DMS114 treated with DMSO at 0.1 percent for 48 hours (cell line): ENCODE measurements around the gene ADAMTS2.

Experiments used
- DNase-seq: peaks from one replicate; lab custom pipeline; 2025; ENCODE audit not compliant: unreplicated experiment; lab: John Stamatoyannopoulos, UW

The ADAMTS2 gene

GRCh38 chr5:179344431-179345182 lies 654 bp downstream of the ADAMTS2 start:
- DNase-seq = no peak

DNA sequence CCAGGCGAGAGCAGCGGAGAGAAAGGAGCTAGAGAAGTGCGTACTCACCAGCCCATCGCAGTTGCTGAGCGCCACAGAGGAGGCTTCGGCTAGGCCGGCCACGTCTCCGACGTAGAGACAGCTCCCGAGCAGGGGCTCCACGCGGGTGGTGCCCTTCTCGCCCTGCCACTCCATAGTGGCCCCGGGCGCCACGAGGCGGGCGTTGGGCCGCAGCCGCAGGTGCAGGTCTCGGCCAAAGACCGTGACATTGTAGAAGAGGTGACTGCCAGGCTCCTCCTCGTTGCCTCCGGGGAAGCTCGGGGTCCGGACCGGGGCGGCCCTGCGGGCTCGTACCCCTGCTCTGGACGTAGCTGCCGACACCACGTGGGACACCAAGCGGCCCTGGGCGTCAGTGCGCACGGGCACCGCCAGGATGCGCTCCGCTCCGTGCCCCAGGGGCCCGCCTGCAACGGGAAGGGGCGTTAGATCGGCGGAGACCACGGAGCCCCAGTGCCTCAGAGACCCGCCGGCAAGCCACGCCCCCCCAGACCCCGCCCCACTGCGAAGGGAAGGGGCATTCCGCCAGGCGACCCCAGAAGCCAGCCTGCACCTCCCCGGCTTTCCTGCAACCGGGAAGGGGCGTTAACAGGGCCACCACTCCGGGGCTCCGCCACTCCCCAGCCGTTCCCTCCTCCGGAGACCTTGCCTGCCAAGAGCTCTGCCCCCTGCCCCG lies 1.4 kb downstream of the ADAMTS2 start:
- DNase-seq = peak; percentile 24

- no peak for DNase-seq
These were observed 2.1 kb downstream of the ADAMTS2 start for GRCh38 chr5:179343021-179343718.

GRCh38 chr5:179342577-179342976 lies 2.7 kb downstream of the ADAMTS2 start:
- no peak for DNase-seq

GRCh38 chr5:179340465-179340864 lies 4.8 kb downstream of the ADAMTS2 start:
- DNase-seq = no peak

GRCh38 chr5:179339996-179340395 lies 5.3 kb downstream of the ADAMTS2 start:
- DNase-seq = no peak

DNA sequence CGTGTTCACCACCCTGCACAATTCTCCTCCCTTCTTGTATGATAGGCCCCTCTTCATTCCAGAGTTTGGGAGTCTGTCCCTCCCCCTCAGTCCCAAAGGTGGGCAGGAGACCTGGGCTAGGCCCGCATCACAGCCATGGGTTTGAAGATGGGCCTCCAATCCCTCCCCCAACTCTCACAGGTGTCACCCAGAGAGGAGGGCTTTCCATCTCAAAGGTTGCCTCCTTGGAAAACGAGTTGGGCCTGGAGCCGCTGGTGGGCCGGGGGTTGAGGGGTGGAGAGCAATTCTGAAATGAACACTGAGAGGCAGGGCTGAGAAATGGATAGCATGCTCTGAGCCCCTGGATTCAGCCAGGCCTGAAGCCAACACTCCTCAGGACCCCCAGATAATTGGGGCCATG lies 6.2 kb downstream of the ADAMTS2 start:
- DNase-seq = no peak

- DNase-seq = no peak
These were observed 7.2 kb downstream of the ADAMTS2 start for GRCh38 chr5:179337796-179338676.

DNA sequence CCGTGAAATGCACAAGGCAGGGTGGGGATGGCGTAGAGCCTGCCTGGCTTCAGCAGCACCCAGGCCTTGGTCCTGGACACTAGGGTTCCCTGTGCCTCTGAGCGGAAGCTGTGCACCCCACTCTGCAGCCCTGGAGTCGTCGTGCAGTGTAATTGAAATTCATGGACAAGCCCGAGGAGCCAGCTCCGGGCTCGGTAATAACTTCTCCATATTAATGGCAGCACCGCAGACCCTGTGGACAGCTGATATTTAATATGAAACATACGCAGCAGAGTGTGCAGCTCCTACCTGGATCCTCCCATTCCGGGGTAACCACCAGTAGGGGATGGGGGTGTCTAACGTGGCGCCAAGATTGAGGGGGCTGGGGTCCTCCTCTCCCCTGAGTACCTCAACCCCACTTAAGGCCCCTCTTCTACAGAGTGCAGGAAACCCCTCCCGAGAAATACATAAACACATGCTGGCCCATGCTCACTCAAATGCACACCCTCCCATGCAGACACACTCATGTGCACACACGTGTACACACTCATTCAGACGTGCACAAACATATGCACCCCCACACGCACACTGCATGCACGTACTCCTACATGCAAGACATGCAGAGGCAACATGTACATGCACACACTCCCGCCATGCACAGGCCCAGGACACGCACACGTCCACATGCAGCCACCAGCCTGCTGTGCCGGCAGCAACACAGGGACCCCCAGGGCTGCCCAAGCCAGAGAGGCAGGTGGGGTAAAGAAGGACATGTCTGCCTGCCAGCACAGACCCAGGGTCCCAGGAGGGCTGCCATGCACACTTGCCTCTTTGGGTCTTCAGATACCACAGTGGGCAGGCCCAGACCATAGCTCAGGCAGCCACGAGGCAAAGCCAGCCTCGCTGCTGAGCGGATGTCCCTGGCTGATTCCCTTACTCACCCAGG lies 8.1 kb downstream of the ADAMTS2 start:
- DNase-seq = no peak

DNA sequence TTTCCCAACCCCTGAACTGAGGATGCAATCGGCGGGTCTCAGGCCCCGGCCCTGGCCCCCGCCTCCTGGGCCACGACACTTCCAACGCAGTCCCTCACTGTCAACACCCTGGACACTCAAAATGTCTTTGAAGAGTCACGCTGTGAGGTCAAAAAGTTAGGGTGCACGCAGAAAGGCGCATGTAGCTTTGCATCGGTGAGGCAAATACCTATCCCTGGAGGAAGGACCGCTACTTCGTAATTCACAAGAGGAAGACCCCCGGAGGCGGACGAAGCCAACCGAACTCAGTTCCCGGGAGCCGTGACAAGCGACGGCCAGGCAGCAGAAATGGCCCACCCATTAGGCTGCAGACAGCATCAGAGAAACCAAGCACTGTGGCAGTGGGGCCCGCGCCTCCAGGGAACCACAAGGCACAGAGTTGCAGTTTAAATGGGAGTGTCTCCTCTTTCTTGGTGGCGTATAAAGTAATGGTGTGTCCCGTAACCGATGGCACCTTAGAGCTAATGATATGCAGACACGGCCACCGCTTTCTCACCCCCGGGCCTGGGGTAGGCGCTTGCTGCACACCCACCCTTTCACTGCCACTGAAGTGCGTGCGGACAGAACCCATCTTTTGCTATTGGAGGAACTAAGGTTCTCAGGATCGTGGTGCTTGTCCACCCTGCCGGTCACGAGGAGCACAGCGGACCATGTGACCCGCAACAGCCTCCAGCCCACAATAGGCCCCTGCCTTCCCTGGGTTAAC lies 9.0 kb downstream of the ADAMTS2 start:
- no peak for DNase-seq

GRCh38 chr5:179333796-179334761 lies 11.2 kb downstream of the ADAMTS2 start:
- DNase-seq = no peak

GRCh38 chr5:179332741-179333290 lies 12.4 kb downstream of the ADAMTS2 start:
- DNase-seq = no peak

DNA sequence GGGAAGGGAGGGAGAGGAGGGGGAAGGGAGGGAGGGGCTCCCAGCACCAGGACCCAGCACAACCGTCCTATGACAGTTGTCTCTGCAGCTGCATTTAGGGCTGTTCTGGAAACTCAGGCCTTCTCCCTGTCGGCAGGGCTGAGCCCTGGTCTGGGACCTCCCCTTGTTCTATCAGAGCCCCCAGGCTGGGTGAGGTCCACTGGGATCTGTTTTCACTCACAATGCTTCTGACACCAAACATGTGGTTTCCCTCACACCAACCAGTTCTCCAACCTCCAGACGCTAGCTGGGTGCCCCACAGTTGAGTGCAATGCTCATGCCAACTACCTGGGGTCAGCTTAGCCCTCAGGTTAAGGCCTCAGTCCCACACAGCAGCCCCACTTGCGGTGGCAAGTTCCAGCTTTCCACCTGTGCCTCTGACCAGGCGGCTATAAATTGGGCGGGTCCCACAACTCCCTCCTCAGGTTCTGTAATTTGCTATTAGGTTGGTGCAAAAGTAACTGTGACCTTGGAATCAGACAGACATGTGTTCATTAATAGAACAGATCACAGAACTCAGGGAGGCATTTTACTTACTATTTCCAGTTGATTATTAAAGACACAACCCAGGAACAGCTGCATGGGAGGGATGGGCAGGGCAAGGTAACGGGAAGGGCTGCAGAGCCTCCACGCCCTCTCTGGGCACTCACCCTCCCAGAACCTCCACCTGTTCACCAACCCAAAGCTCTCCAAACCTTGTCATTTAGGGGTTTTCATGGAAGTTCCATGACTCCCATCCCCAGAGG lies 13.5 kb downstream of the ADAMTS2 start:
- DNase-seq = no peak

DNA sequence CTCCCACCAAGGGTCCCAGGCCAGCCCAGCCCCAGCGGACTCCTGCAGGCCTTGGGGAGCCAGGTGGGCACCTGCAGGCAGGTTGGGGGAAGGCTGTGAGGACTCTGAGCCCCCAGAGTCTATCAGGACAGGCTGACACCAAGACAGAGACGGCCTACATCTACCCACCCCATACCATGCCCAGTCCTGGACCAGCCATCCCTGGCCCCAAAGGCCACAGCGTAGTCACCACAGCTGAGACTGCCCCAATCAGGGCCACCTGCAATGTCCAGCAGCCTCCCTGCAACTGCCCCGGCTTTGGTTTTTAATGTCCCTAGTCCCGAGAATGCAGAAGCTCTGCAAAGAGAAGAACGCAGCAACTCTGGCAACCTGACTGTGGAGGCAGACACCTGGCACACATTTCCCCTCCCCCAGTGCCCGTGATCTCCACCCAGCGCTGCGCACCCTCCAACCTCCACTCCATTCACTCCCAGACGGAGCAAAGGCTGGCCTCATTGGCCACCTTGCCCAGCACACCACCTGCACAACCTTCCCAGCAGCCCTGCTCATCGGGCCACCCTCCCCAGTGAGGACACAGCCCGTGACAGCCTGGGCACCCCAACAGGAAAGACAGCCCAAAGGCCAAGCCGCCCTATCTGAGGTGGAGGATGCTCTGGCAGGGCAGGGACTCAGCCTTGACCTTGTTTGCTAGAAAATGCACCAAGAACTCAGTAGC lies 14.9 kb downstream of the ADAMTS2 start:
- DNase-seq = no peak

- no peak for DNase-seq
These were observed 17.0 kb downstream of the ADAMTS2 start for GRCh38 chr5:179328291-179328690.

- DNase-seq = no peak
These were observed 18.1 kb downstream of the ADAMTS2 start for GRCh38 chr5:179327021-179327735.
